ENCODE measurements around the gene KLK2. TPM values are rescaled to one million over a fixed set of nuclear protein-coding genes. Genes with fewer than 3 reads are reported as not detected.
"Not testable (repeated sequence)": the region's sequence is repeated elsewhere in the genome, so short reads cannot be mapped to it uniquely, and the experiment has no call there.

Gene KLK2
- total and polyA plus RNA-seq, 3 donors from 2014 or later = 19.3 to 38.3 (median 30.7) TPM

- Histone ChIP-seq H3K27me3 (no peaks in the 10 kb centered on the region), H3K9me3 (no peaks in the 10 kb centered on the region), H3K4me1 (no peaks in the 10 kb centered on the region), H3K27ac (no peak overlapping the region), H3K36me3 (ENCODE audit: low read depth, missing control alignments) (no peaks in the 10 kb centered on the region), H3K4me3 (no peak overlapping the region)
- intact Hi-C loops (cut with DNase I; ENCODE audit: low total_unique reads) = no loop called here
- WGBS, 2 donors = 70 to 75% methylated on average over 10 of the region's 10 CpGs
- TF ChIP-seq CTCF (IDR thresholded peaks at IDR 0.05) = no peak
- no peak for TF ChIP-seq POLR2A (IDR thresholded peaks at IDR 0.05)
- no peak for DNase-seq
Observed at GRCh38 chr19:50894478-50895356, 21.5 kb downstream of the KLK2 start.

- H3K4me3 ChIP-seq; H3K36me3 ChIP-seq (ENCODE audit: low read depth, missing control alignments); H3K27me3 ChIP-seq; H3K9me3 ChIP-seq; H3K27ac ChIP-seq; DNase-seq; H3K4me1 ChIP-seq; intact Hi-C loops (cut with DNase I; ENCODE audit: low total_unique reads): not testable (repeated sequence)
- WGBS, 2 donors = 88 to 95% methylated on average over 9 of the region's 9 CpGs
Observed at GRCh38 chr19:50896089-50896590, 22.9 kb downstream of the KLK2 start.

- H3K9me3 ChIP-seq = no peaks in the 10 kb centered on the region
- 84 to 85% methylated on average over 6 of the region's 6 CpGs for WGBS, 2 donors
- intact Hi-C loops (cut with DNase I; ENCODE audit: low total_unique reads) = no loop called here
- no peak overlapping the region for H3K27ac ChIP-seq
- DNase-seq = no peak
- no peaks in the 10 kb centered on the region for H3K27me3 ChIP-seq
- TF ChIP-seq POLR2A (IDR thresholded peaks at IDR 0.05) (no peak), CTCF (IDR thresholded peaks at IDR 0.05) (no peak)
- H3K4me3 ChIP-seq = no peak overlapping the region
- no peaks in the 10 kb centered on the region for H3K36me3 ChIP-seq (ENCODE audit: low read depth, missing control alignments)
- H3K4me1 ChIP-seq = no peaks in the 10 kb centered on the region
Observed at GRCh38 chr19:50896591-50897190, 23.5 kb downstream of the KLK2 start.

GRCh38 chr19:50897191-50897607 is 24.0 kb downstream of the KLK2 start:
- intact Hi-C loops (cut with DNase I; ENCODE audit: low total_unique reads) = no loop called here
- no peak for DNase-seq
- no peak for TF ChIP-seq CTCF (IDR thresholded peaks at IDR 0.05)
- no peak for TF ChIP-seq POLR2A (IDR thresholded peaks at IDR 0.05)
- Histone ChIP-seq H3K27me3 (no peaks in the 10 kb centered on the region), H3K36me3 (ENCODE audit: low read depth, missing control alignments) (no peaks in the 10 kb centered on the region), H3K4me1 (no peaks in the 10 kb centered on the region), H3K27ac (no peak overlapping the region), H3K4me3 (no peak overlapping the region), H3K9me3 (no peaks in the 10 kb centered on the region)
- WGBS, 2 donors = 65 to 85% methylated on average over 2 to 3 of the region's 3 CpGs

- Histone ChIP-seq H3K27me3 (no peaks in the 10 kb centered on the region), H3K36me3 (ENCODE audit: low read depth, missing control alignments) (no peaks in the 10 kb centered on the region), H3K9me3 (no peaks in the 10 kb centered on the region), H3K27ac (no peak overlapping the region), H3K4me3 (no peak overlapping the region), H3K4me1 (no peaks in the 10 kb centered on the region)
- TF ChIP-seq CTCF (IDR thresholded peaks at IDR 0.05) (no peak), POLR2A (IDR thresholded peaks at IDR 0.05) (no peak)
- DNase-seq = no peak
- intact Hi-C loops (cut with DNase I; ENCODE audit: low total_unique reads) = no loop called here
- WGBS, 2 donors = 73 to 80% methylated on average over 2 to 3 of the region's 3 CpGs
Observed at GRCh38 chr19:50897612-50898011, 24.4 kb downstream of the KLK2 start.
